ENCODE measurements around the gene GLI1. TPM values are rescaled to one million over a fixed set of nuclear protein-coding genes. Genes with fewer than 3 reads are reported as not detected.

Gene GLI1
- total RNA-seq, 1 experiment from 2014 or later = 25.8 TPM

DNA sequence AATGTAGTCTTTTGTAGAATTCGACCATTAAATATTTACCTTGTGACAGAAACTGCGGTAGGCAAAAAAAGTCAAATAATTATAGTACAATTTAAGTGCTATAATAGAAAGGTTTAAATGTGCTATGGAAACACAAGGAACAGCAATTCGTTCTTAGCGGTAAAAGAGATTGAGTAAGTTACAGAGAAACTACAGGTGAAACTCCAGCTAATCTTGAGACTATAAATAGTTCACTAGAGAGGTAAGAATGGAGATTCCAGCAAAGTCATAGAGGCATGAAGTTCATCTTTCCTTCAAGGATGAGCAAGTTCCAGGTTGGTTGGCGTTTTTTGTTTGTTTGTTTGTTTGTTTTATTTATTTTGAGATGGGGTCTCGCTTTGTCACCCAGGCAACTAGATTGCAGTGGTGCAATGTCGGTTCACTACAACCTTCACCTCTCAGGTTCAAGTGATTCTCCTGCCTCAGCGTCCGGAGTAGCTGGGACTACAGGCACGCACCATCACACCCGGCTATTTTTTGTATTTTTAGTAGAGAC lies 27.9 kb upstream of the GLI1 start:
- no peaks in the 10 kb centered on the region for H3K27me3 Mint-ChIP-seq (ENCODE audit: low read depth)
- peak overlapping the region in 2 of 3 experiments; percentile 96; a peak in 4 of 7 replicates for H3K27ac Mint-ChIP-seq
- Histone ChIP-seq H3K79me2 (ENCODE audit: insufficient read depth, low read length) (no peaks in the 10 kb centered on the region), H3K9me3 (ENCODE audit: control insufficient read depth, low read depth, low read length) (no peaks in the 10 kb centered on the region), H3K56ac (ENCODE audit: insufficient read length, low read depth, low read length) (no peak overlapping the region), H4K5ac (ENCODE audit: insufficient read length, low read depth, low read length) (no peak overlapping the region), H3K4me2 (ENCODE audit: insufficient read depth, insufficient read length, low read length) (peak overlapping the region; percentile 50), H2BK12ac (ENCODE audit: insufficient read length, low read depth, low read length) (no peak overlapping the region), H4K8ac (replicated peaks; ENCODE audit: insufficient read length, low read depth, low read length) (no peak overlapping the region), H3K9ac (ENCODE audit: extremely low read depth, insufficient read length, low read length) (no peak overlapping the region), H3K27me3 (ENCODE audit: insufficient read depth, low read length) (no peaks in the 10 kb centered on the region), H2BK5ac (ENCODE audit: insufficient read length, low read length) (no peak overlapping the region), H4K91ac (ENCODE audit: insufficient read length, low read depth, low read length) (no peak overlapping the region), H2BK120ac (ENCODE audit: low read depth, low read length, poor library complexity, severe bottlenecking) (no peak overlapping the region), H2AK5ac (ENCODE audit: insufficient read length, low read length) (no peak overlapping the region), H3K18ac (ENCODE audit: insufficient read length, low read depth, low read length) (no peak overlapping the region), H2AFZ (ENCODE audit: low read length) (no peak overlapping the region), H3K4ac (ENCODE audit: low read depth, low read length) (no peak overlapping the region), H2BK20ac (ENCODE audit: low read depth, low read length, poor library complexity, severe bottlenecking) (no peak overlapping the region), H4K20me1 (ENCODE audit: control insufficient read depth, insufficient read depth, insufficient read length) (no peaks in the 10 kb centered on the region), H3K79me1 (ENCODE audit: insufficient read depth, low read depth, low read length, poor library complexity, severe bottlenecking) (no peaks in the 10 kb centered on the region), H3K23ac (ENCODE audit: insufficient read length, low read depth, low read length) (no peak overlapping the region), H3K27ac (ENCODE audit: insufficient read length, low read depth, low read length) (no peak overlapping the region), H3T11ph (ENCODE audit: low read length) (no peak overlapping the region), H2BK15ac (ENCODE audit: low read depth, low read length) (no peak overlapping the region), H3K14ac (ENCODE audit: insufficient read depth, low read length) (no peak overlapping the region), H3K23me2 (ENCODE audit: insufficient read length, low read depth, low read length, poor library complexity, severe bottlenecking) (peaks cover 8% of the 10 kb centered on the region), H3K4me1 (ENCODE audit: insufficient read depth, low read length) (no peaks in the 10 kb centered on the region)
- H3K36me3 Mint-ChIP-seq (ENCODE audit: insufficient read depth in 1 of 3, low read depth in 3 of 3) = peaks cover 0 to under 1% (median 0%) of the 10 kb centered on the region in 3 experiments; a peak in 2 of 7 replicates
- H3K4me1 Mint-ChIP-seq = peaks cover 24 to 36% of the 10 kb centered on the region in 2 experiments
- no CpG with 5 or more reads among the region's 11 CpGs for WGBS (ENCODE audit: extremely low coverage, insufficient read length, low lambda C conversion rate)
- peak overlapping the region; percentile 67 to 83 for H3K4me3 Mint-ChIP-seq
- TF ChIP-seq, protein P1, sequence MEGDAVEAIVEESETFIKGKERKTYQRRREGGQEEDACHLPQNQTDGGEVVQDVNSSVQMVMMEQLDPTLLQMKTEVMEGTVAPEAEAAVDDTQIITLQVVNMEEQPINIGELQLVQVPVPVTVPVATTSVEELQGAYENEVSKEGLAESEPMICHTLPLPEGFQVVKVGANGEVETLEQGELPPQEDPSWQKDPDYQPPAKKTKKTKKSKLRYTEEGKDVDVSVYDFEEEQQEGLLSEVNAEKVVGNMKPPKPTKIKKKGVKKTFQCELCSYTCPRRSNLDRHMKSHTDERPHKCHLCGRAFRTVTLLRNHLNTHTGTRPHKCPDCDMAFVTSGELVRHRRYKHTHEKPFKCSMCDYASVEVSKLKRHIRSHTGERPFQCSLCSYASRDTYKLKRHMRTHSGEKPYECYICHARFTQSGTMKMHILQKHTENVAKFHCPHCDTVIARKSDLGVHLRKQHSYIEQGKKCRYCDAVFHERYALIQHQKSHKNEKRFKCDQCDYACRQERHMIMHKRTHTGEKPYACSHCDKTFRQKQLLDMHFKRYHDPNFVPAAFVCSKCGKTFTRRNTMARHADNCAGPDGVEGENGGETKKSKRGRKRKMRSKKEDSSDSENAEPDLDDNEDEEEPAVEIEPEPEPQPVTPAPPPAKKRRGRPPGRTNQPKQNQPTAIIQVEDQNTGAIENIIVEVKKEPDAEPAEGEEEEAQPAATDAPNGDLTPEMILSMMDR (conservative IDR thresholded peaks at IDR 0.05) = no peak
- no peak for DNase-seq
- H3K9me3 Mint-ChIP-seq = no peaks in the 10 kb centered on the region; a peak in 1 of 5 replicates

Measured in H9 (cell line).